HepG2 (cell line): ENCODE measurements around the gene HIPK2. TPM values are rescaled to one million over a fixed set of nuclear protein-coding genes. Genes with fewer than 3 reads are reported as not detected.

Experiments
- CBX1 ChIP-seq: IDR thresholded peaks from one replicate; pipeline ENCODE4 v1.6.1; 2016; ENCODE audit warnings: antibody characterized with exemption, low read depth
- ESRRA ChIP-seq: sonication (generic); formaldehyde crosslinking; IDR thresholded peaks from 2 replicates; pipeline ENCODE4 v1.5.1; 2020; ENCODE audit warnings: mild to moderate bottlenecking, low read depth, missing genetic modification reagents
- HOXA7 ChIP-seq: sonication (generic); formaldehyde crosslinking; IDR thresholded peaks from 2 replicates; pipeline ENCODE4 v1.8.1; 2022; ENCODE audit warnings: mild to moderate bottlenecking, missing genetic modification reagents, moderate library complexity
- ISX ChIP-seq: sonication (generic); formaldehyde crosslinking; conservative IDR thresholded peaks from 2 replicates; pipeline ENCODE4 v1.5.0; 2020; ENCODE audit warnings: missing genetic modification reagents
- MBD4 ChIP-seq: IDR thresholded peaks from 2 replicates; pipeline ENCODE4 v1.6.1; 2012; ENCODE audit warnings: low read length, inconsistent platforms, borderline replicate concordance
- MED13 ChIP-seq: sonication (generic); formaldehyde crosslinking; IDR thresholded peaks from 2 replicates; pipeline ENCODE4 v1.5.0; 2020; ENCODE audit warnings: missing genetic modification reagents
- NCOA2 ChIP-seq: sonication (generic); formaldehyde crosslinking; IDR thresholded peaks from 2 replicates; pipeline ENCODE4 v1.8.0; 2022; ENCODE audit warnings: inconsistent platforms
- POLR2AphosphoS2 ChIP-seq: IDR thresholded peaks from 2 replicates; pipeline ENCODE4 v1.6.1; 2011; ENCODE audit warnings: low read depth, low read length, improper control_type of control experiment
- SIX1 ChIP-seq: sonication (generic); formaldehyde crosslinking; IDR thresholded peaks from 2 replicates; pipeline ENCODE4 v1.4.0; 2020; ENCODE audit warnings: missing genetic modification reagents, borderline replicate concordance
- SP140L ChIP-seq: sonication (generic); formaldehyde crosslinking; IDR thresholded peaks from 2 replicates; pipeline ENCODE4 v1.4.0; 2020; ENCODE audit warnings: missing genetic modification reagents, borderline replicate concordance
- TOPORS ChIP-seq: sonication (generic); formaldehyde crosslinking; IDR thresholded peaks from 2 replicates; pipeline ENCODE4 v1.8.0; 2023; ENCODE audit warnings: mild to moderate bottlenecking, missing genetic modification reagents
- WIZ ChIP-seq: sonication (generic); formaldehyde crosslinking; IDR thresholded peaks from 2 replicates; pipeline ENCODE4 v1.5.1; 2020; ENCODE audit warnings: mild to moderate bottlenecking, missing genetic modification reagents
- ZFP36 ChIP-seq: fragments of 150-350 bp; IDR thresholded peaks from 2 replicates; pipeline ENCODE4 v1.6.1; 2018; ENCODE audit warnings: borderline replicate concordance, low read length, low read depth; ENCODE audit not compliant: partially characterized antibody
- ZKSCAN5 ChIP-seq: sonication (generic); formaldehyde crosslinking; IDR thresholded peaks from 2 replicates; pipeline ENCODE4 v1.5.1; 2020; ENCODE audit warnings: mild to moderate bottlenecking, missing genetic modification reagents
- ZNF264 ChIP-seq: sonication (generic); formaldehyde crosslinking; IDR thresholded peaks from 2 replicates; pipeline ENCODE4 v1.4.0; 2020; ENCODE audit warnings: missing genetic modification reagents
- ZNF274 ChIP-seq: sonication (generic); formaldehyde crosslinking; IDR thresholded peaks from 2 replicates; pipeline ENCODE4 v1.5.1; 2020; ENCODE audit warnings: mild to moderate bottlenecking, missing genetic modification reagents
- ZNF7 ChIP-seq: IDR thresholded peaks from 2 replicates; pipeline ENCODE4 v1.6.1; 2016; ENCODE audit warnings: missing biosample characterization, missing genetic modification reagents
- polyA plus RNA-seq, 8 experiments: library from polyadenylated mRNA; depleted of rRNA in 3 of 8; stranded (reverse) in 7 of 8; unstranded in 1 of 8; fragments of >200 nt; fragmentation: Illumina TruSeq in 4 of 8; extraction: Trizol in 4 of 8; gene quantifications; 2 replicates each; pipeline versions ENCODE4 v1.2.1 to v1.2.3, GENCODE V29; 2011 to 2016; ENCODE audit warnings: low read depth in 4 of 8, missing spikeins in 1 of 8, mixed read lengths in 1 of 8; ENCODE audit not compliant: insufficient read depth in 1 of 8
- total RNA-seq, 5 experiments: library from RNA; depleted of rRNA; stranded (reverse); fragments of >200 nt; fragmentation: Illumina TruSeq; extraction: Trizol; gene quantifications; 2 replicates each; pipeline ENCODE4 v1.2.3, GENCODE V29; 2016; ENCODE audit warnings: low read depth in 1 of 5
- TF ChIP-seq, protein P1 (sequence below): sonication (generic); formaldehyde crosslinking; IDR thresholded peaks from 2 replicates; pipeline ENCODE4 v1.4.0; 2020; ENCODE audit warnings: mild to moderate bottlenecking, missing genetic modification reagents
- TF ChIP-seq, protein P2 (sequence below): sonication (generic); formaldehyde crosslinking; IDR thresholded peaks from 2 replicates; pipeline ENCODE4 v1.8.0; 2023; ENCODE audit warnings: mild to moderate bottlenecking, missing genetic modification reagents
- TF ChIP-seq, protein P3 (sequence below): sonication (generic); formaldehyde crosslinking; IDR thresholded peaks from 2 replicates; pipeline ENCODE4 v1.4.0; 2020; ENCODE audit warnings: mild to moderate bottlenecking, missing genetic modification reagents
- TF ChIP-seq, protein P4 (sequence below): sonication (generic); formaldehyde crosslinking; IDR thresholded peaks from 2 replicates; pipeline ENCODE4 v1.4.0; 2020; ENCODE audit warnings: low read depth, mild to moderate bottlenecking, missing genetic modification reagents
- TF ChIP-seq, protein P5 (sequence below): sonication (generic); formaldehyde crosslinking; conservative IDR thresholded peaks from 2 replicates; pipeline ENCODE4 v1.8.0; 2022; ENCODE audit warnings: missing genetic modification reagents

Gene HIPK2
- total and polyA plus RNA-seq, 2 of the 13 experiments (the other 11 are each of a cell fraction or from before 2014, with no cell fraction given): 14.4 to 20.2 TPM

DNA sequence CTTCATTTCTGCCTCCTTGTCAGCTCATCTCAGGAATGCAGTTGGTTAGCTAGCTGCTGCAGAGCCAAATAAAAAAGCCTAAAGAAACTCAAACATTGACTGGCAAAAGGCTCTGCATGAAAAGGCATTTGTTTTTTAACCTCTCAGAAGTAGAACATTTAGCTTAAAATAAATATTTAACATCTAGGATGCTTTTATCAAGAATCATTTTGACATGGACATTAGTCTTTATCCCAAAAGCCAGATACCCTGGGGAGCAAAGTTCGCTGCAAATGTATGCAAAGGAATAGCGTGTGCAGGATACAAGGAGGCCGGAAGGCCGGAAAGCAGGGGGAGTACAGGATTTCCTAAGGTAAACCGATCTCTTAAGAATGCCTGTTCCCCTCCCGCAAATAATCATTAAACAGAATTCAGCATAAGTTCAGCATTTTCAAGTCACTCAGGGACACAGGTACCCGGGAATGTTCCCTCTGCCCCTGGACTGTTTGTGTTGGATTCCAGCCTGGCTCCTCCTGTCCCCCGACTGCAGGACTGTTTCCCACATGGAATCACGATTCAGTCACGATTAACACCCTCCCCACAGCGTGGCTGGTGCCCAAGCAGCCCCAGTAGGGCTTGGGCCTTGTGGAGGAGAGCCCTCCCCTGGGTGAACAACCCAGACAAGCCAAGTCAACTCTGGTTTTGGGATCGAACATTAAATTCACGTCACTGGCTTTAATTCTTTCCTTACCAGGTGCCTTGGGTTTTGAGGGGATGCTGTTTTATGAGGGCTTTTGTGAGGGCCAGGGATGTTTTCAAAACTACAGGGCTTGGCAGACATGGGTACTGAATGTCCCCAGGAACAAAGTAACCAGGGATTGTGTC lies 97.8 kb downstream of the HIPK2 start (continued):
- TF ChIP-seq MED13 (CRISPR knock-in tag): peak; percentile 69; the same call in 1 of the 2 replicates
- no peak for TF ChIP-seq ZNF264 (CRISPR knock-in tag)
- TF ChIP-seq, protein P1, sequence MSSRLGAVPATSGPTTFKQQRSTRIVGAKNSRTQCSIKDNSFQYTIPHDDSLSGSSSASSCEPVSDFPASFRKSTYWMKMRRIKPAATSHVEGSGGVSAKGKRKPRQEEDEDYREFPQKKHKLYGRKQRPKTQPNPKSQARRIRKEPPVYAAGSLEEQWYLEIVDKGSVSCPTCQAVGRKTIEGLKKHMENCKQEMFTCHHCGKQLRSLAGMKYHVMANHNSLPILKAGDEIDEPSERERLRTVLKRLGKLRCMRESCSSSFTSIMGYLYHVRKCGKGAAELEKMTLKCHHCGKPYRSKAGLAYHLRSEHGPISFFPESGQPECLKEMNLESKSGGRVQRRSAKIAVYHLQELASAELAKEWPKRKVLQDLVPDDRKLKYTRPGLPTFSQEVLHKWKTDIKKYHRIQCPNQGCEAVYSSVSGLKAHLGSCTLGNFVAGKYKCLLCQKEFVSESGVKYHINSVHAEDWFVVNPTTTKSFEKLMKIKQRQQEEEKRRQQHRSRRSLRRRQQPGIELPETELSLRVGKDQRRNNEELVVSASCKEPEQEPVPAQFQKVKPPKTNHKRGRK: no peak
- peak; percentile 93 for TF ChIP-seq NCOA2 (CRISPR knock-in tag)
- no peak for TF ChIP-seq ZNF274 (CRISPR knock-in tag)
- no peak for TF ChIP-seq HOXA7 (CRISPR knock-in tag)
- TF ChIP-seq SIX1 (CRISPR knock-in tag): peak; percentile 80; the same call in 1 of the 2 replicates
- TF ChIP-seq, protein P2, sequence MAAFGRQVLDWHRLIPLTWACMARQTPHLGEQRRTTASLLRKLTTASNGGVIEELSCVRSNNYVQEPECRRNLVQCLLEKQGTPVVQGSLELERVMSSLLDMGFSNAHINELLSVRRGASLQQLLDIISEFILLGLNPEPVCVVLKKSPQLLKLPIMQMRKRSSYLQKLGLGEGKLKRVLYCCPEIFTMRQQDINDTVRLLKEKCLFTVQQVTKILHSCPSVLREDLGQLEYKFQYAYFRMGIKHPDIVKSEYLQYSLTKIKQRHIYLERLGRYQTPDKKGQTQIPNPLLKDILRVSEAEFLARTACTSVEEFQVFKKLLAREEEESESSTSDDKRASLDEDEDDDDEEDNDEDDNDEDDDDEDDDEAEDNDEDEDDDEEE: no peak
- TF ChIP-seq TOPORS (CRISPR knock-in tag): no peak
- no peak for TF ChIP-seq ZKSCAN5
- peak; percentile 59; the same call in 1 of the 2 replicates for TF ChIP-seq ESRRA (CRISPR knock-in tag)
- TF ChIP-seq, protein P3, sequence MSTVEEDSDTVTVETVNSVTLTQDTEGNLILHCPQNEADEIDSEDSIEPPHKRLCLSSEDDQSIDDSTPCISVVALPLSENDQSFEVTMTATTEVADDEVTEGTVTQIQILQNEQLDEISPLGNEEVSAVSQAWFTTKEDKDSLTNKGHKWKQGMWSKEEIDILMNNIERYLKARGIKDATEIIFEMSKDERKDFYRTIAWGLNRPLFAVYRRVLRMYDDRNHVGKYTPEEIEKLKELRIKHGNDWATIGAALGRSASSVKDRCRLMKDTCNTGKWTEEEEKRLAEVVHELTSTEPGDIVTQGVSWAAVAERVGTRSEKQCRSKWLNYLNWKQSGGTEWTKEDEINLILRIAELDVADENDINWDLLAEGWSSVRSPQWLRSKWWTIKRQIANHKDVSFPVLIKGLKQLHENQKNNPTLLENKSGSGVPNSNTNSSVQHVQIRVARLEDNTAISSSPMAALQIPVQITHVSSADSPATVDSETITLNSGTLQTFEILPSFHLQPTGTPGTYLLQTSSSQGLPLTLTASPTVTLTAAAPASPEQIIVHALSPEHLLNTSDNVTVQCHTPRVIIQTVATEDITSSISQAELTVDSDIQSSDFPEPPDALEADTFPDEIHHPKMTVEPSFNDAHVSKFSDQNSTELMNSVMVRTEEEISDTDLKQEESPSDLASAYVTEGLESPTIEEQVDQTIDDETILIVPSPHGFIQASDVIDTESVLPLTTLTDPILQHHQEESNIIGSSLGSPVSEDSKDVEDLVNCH: no peak
- no peak for TF ChIP-seq SP140L
- TF ChIP-seq, protein P4, sequence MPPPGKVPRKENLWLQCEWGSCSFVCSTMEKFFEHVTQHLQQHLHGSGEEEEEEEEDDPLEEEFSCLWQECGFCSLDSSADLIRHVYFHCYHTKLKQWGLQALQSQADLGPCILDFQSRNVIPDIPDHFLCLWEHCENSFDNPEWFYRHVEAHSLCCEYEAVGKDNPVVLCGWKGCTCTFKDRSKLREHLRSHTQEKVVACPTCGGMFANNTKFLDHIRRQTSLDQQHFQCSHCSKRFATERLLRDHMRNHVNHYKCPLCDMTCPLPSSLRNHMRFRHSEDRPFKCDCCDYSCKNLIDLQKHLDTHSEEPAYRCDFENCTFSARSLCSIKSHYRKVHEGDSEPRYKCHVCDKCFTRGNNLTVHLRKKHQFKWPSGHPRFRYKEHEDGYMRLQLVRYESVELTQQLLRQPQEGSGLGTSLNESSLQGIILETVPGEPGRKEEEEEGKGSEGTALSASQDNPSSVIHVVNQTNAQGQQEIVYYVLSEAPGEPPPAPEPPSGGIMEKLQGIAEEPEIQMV (CRISPR knock-in tag): no peak
- TF ChIP-seq MBD4: no peak
- TF ChIP-seq ISX (CRISPR knock-in tag): no peak
- no peak for TF ChIP-seq WIZ (CRISPR knock-in tag)
- TF ChIP-seq POLR2AphosphoS2: no peak
- TF ChIP-seq ZNF7: no peak
- TF ChIP-seq, protein P5, sequence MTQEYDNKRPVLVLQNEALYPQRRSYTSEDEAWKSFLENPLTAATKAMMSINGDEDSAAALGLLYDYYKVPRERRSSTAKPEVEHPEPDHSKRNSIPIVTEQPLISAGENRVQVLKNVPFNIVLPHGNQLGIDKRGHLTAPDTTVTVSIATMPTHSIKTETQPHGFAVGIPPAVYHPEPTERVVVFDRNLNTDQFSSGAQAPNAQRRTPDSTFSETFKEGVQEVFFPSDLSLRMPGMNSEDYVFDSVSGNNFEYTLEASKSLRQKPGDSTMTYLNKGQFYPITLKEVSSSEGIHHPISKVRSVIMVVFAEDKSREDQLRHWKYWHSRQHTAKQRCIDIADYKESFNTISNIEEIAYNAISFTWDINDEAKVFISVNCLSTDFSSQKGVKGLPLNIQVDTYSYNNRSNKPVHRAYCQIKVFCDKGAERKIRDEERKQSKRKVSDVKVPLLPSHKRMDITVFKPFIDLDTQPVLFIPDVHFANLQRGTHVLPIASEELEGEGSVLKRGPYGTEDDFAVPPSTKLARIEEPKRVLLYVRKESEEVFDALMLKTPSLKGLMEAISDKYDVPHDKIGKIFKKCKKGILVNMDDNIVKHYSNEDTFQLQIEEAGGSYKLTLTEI (CRISPR knock-in tag): no peak
- TF ChIP-seq ZFP36: no peak
- no peak for TF ChIP-seq CBX1
